Nephron (organoid): ENCODE data around the gene HPGD.

Experiments used
- H3K27ac Mint-ChIP-seq, 3 experiments: 2 replicates each; pipeline ENCODE4 v1.8.0; 2020; ENCODE audit warnings: mixed read lengths in 3 of 3, mild to moderate bottlenecking in 2 of 3, moderate library complexity in 1 of 3
- H3K27me3 Mint-ChIP-seq: 2 replicates; pipeline ENCODE4 v1.8.0; 2021; ENCODE audit warnings: low read depth, mild to moderate bottlenecking, moderate library complexity, mixed read lengths
- H3K36me3 Mint-ChIP-seq: 2 replicates; pipeline ENCODE4 v1.8.0; 2020; ENCODE audit warnings: low read depth, mixed read lengths
- H3K4me1 Mint-ChIP-seq: 2 replicates; pipeline ENCODE4 v1.8.0; 2020; ENCODE audit warnings: mixed read lengths
- H3K4me3 Mint-ChIP-seq, 3 experiments: 2 replicates each; pipeline ENCODE4 v1.8.0; 2020; ENCODE audit warnings: mild to moderate bottlenecking in 3 of 3, mixed read lengths in 3 of 3, moderate library complexity in 2 of 3
- H3K9me3 Mint-ChIP-seq: 2 replicates; pipeline ENCODE4 v1.8.0; 2020; ENCODE audit warnings: mixed read lengths
- TF ChIP-seq, protein P1 (sequence below), 3 experiments: fragments of 200-600 bp; sonication (generic); IDR thresholded peaks; one replicate each; pipeline ENCODE4 v1.5.0; 2021; ENCODE audit warnings: antibody characterized with exemption in 3 of 3; ENCODE audit not compliant: unreplicated experiment in 3 of 3

The HPGD gene

GRCh38 chr4:174522183-174523024, at the start of gene HPGD:
Gene HPGD (minus strand): TSS chr4:174522488. CDS start chr4:174522451, 37 bp downstream.
- Mint-ChIP-seq H3K4me1 (peaks cover 5% of the 10 kb centered on the region), H3K9me3 (no peaks in the 10 kb centered on the region), H3K4me3 (peak within 1 kb of the TSS; percentile 88 to 94 (median 90)), H3K36me3 (no peaks in the 10 kb centered on the region), H3K27me3 (peaks cover 80% of the 10 kb centered on the region), H3K27ac (peak within 1 kb of the TSS in 1 of 3 experiments; percentile 65)
- TF ChIP-seq, protein P1, sequence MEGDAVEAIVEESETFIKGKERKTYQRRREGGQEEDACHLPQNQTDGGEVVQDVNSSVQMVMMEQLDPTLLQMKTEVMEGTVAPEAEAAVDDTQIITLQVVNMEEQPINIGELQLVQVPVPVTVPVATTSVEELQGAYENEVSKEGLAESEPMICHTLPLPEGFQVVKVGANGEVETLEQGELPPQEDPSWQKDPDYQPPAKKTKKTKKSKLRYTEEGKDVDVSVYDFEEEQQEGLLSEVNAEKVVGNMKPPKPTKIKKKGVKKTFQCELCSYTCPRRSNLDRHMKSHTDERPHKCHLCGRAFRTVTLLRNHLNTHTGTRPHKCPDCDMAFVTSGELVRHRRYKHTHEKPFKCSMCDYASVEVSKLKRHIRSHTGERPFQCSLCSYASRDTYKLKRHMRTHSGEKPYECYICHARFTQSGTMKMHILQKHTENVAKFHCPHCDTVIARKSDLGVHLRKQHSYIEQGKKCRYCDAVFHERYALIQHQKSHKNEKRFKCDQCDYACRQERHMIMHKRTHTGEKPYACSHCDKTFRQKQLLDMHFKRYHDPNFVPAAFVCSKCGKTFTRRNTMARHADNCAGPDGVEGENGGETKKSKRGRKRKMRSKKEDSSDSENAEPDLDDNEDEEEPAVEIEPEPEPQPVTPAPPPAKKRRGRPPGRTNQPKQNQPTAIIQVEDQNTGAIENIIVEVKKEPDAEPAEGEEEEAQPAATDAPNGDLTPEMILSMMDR (IDR thresholded peaks at IDR 0.05; ENCODE audit: unreplicated experiment in 3 of 3): no peak

GRCh38 chr4:174564529-174564928, 42.2 kb upstream of the HPGD start:
- H3K9me3 Mint-ChIP-seq: no peaks in the 10 kb centered on the region
- H3K27ac Mint-ChIP-seq: no peak overlapping the region
- TF ChIP-seq, protein P1 (IDR thresholded peaks at IDR 0.05; ENCODE audit: unreplicated experiment in 3 of 3): no peak
- no peaks in the 10 kb centered on the region for H3K36me3 Mint-ChIP-seq
- H3K4me1 Mint-ChIP-seq: peaks cover 10% of the 10 kb centered on the region
- H3K4me3 Mint-ChIP-seq: no peak overlapping the region
- H3K27me3 Mint-ChIP-seq: no peaks in the 10 kb centered on the region

GRCh38 chr4:174563399-174563798, 41.1 kb upstream of the HPGD start:
- Mint-ChIP-seq H3K4me1 (peaks cover 10% of the 10 kb centered on the region), H3K27ac (no peak overlapping the region), H3K9me3 (no peaks in the 10 kb centered on the region), H3K36me3 (no peaks in the 10 kb centered on the region), H3K4me3 (no peak overlapping the region), H3K27me3 (no peaks in the 10 kb centered on the region)
- TF ChIP-seq, protein P1 (IDR thresholded peaks at IDR 0.05; ENCODE audit: unreplicated experiment in 3 of 3): no peak

DNA sequence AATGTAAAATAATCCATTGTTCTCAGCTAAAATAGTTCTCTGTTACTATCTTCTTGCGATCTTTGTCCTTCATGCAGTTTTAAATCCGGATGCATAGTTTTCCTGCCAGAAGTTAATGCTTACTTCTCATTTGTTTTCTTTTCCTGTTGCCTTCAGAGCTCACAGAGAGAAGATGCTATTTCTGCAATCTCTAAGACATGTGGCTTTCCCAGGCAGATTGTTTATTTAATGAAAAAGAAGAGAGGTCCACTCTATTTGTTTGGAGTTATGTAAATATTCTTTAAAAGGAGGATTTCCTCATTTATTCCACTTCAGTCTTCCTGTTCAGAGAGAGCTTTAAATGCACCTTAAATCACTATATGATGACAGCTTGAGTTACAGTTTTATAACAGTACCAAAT, 39.3 kb upstream of the HPGD start:
- H3K9me3 Mint-ChIP-seq: no peaks in the 10 kb centered on the region
- H3K27me3 Mint-ChIP-seq: no peaks in the 10 kb centered on the region
- H3K4me3 Mint-ChIP-seq: no peak overlapping the region
- H3K36me3 Mint-ChIP-seq: no peaks in the 10 kb centered on the region
- TF ChIP-seq, protein P1 (IDR thresholded peaks at IDR 0.05; ENCODE audit: unreplicated experiment in 3 of 3): no peak
- peaks cover 10% of the 10 kb centered on the region for H3K4me1 Mint-ChIP-seq
- H3K27ac Mint-ChIP-seq: peak overlapping the region in 2 of 3 experiments; percentile 8 to 43

DNA sequence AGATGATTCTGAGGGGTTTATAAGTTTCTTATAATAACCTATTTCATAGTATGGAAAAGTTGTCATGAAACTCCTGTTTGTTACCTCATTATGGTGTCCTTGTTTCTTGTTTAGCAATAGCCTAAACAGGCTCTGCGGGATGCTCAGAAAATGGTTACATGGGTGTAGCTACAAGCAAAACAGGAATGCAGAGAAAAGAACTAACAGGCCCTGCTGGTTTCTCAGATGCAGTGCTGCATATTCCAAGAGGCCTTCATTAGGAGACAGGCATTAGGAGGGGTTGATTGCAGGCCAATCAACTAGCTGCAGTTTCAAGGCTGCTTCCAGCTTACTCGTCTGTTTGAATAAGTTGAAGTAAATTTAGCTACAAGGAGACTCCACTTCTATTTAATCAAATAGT, 37.6 kb upstream of the HPGD start:
- TF ChIP-seq, protein P1 (IDR thresholded peaks at IDR 0.05; ENCODE audit: unreplicated experiment in 3 of 3): no peak
- Mint-ChIP-seq H3K4me1 (peaks cover 10% of the 10 kb centered on the region), H3K27ac (no peak overlapping the region), H3K27me3 (no peaks in the 10 kb centered on the region), H3K9me3 (no peaks in the 10 kb centered on the region), H3K36me3 (no peaks in the 10 kb centered on the region), H3K4me3 (no peak overlapping the region)
